Esophagus squamous epithelium (tissue), 4 donors: Measurements from ENCODE around the gene MRPL2.

ENCODE experiments used
- CTCF ChIP-seq, 6 experiments: fragments of 450-650 bp in 4 of 6; fragments of 200-600 bp in 2 of 6; sonication (generic) in 2 of 6; IDR thresholded peaks; one replicate each; pipeline ENCODE4 v1.5.1; 2016 to 2019; ENCODE audit warnings: antibody characterized with exemption in 6 of 6, mild to moderate bottlenecking in 4 of 6, moderate library complexity in 4 of 6
- POLR2A ChIP-seq, 4 donors: fragments of 450-650 bp; IDR thresholded peaks; one replicate each; pipeline ENCODE4 v1.6.1; 2017; ENCODE audit warnings: antibody characterized with exemption in 4 of 4, mild to moderate bottlenecking in 4 of 4, moderate library complexity in 3 of 4

- no peak for TF ChIP-seq CTCF (IDR thresholded peaks at IDR 0.05)
- TF ChIP-seq POLR2A (IDR thresholded peaks at IDR 0.05), result no peak
Observed at GRCh38 chr6:43060755-43061633, 1.8 kb upstream of the MRPL2 start.
